ENCODE measurements around the gene MMAA. TPM values are rescaled to one million over a fixed set of nuclear protein-coding genes. Genes with fewer than 3 reads are reported as not detected.

MMAA gene
- total and polyA plus RNA-seq, 5 donors from 2014 or later: 9.7 to 18.7 (median 14.1) TPM

- H3K27me3 Mint-ChIP-seq: no peaks in the 10 kb centered on the region
- ATAC-seq (ENCODE audit: low read depth in 2 of 2) (no peak), DNase-seq (no peak)
- Histone ChIP-seq H3K4me3 (ENCODE audit: low read depth, low read length) (no peak overlapping the region), H3K27me3 (ENCODE audit: control insufficient read depth, insufficient read depth, low read length) (no peaks in the 10 kb centered on the region), H3K9me3 (ENCODE audit: control insufficient read depth in 2 of 2, low read length in 2 of 2) (no peaks in the 10 kb centered on the region), H3K27ac (ENCODE audit: insufficient read depth, low read length, poor library complexity, severe bottlenecking) (no peak overlapping the region), H3K4me1 (ENCODE audit: control insufficient read depth, insufficient read depth, low read length, poor library complexity, severe bottlenecking) (no peaks in the 10 kb centered on the region), H3K36me3 (ENCODE audit: control insufficient read depth, insufficient read depth, low read length) (peaks cover 19% of the 10 kb centered on the region)
- no peaks in the 10 kb centered on the region for H3K9me3 Mint-ChIP-seq
- H3K27ac Mint-ChIP-seq: no peak overlapping the region
- H3K4me1 Mint-ChIP-seq: peaks cover 0 to 13% (median 4%) of the 10 kb centered on the region in 4 donors
- H3K36me3 Mint-ChIP-seq: peaks cover 43% of the 10 kb centered on the region
- H3K4me3 Mint-ChIP-seq: no peak overlapping the region
Measured at GRCh38 chr4:145643295-145643694, 24.1 kb downstream of the MMAA start.

- Histone ChIP-seq H3K36me3 (ENCODE audit: control insufficient read depth, insufficient read depth, low read length) (peaks cover 20% of the 10 kb centered on the region), H3K27ac (ENCODE audit: insufficient read depth, low read length, poor library complexity, severe bottlenecking) (no peak overlapping the region), H3K27me3 (ENCODE audit: control insufficient read depth, insufficient read depth, low read length) (no peaks in the 10 kb centered on the region), H3K9me3 (ENCODE audit: control insufficient read depth in 2 of 2, low read length in 2 of 2) (no peaks in the 10 kb centered on the region), H3K4me1 (ENCODE audit: control insufficient read depth, insufficient read depth, low read length, poor library complexity, severe bottlenecking) (no peaks in the 10 kb centered on the region), H3K4me3 (ENCODE audit: low read depth, low read length) (no peak overlapping the region)
- Mint-ChIP-seq H3K9me3 (no peaks in the 10 kb centered on the region), H3K4me3 (no peak overlapping the region), H3K4me1 (peaks cover 0 to 13% (median 4%) of the 10 kb centered on the region in 4 donors), H3K27me3 (no peaks in the 10 kb centered on the region), H3K36me3 (peaks cover 37% of the 10 kb centered on the region), H3K27ac (no peak overlapping the region)
- ATAC-seq (ENCODE audit: low read depth in 2 of 2) (no peak), DNase-seq (no peak)
Measured at GRCh38 chr4:145644699-145645098, 25.5 kb downstream of the MMAA start.

- no peak overlapping the region for H3K4me3 Mint-ChIP-seq
- peaks cover 0 to 20% (median 7%) of the 10 kb centered on the region in 7 donors for H3K9me3 Mint-ChIP-seq
- no peak for ATAC-seq (ENCODE audit: low read depth in 2 of 2)
Measured at GRCh38 chr4:145656156-145656555, 37.0 kb downstream of the MMAA start.

GRCh38 chr4:145660064-145660463 lies 40.9 kb downstream of the MMAA start:
- H3K4me3 Mint-ChIP-seq: no peak overlapping the region
- Histone ChIP-seq H3K36me3 (ENCODE audit: control insufficient read depth, insufficient read depth, low read length) (peaks cover 27% of the 10 kb centered on the region), H3K27me3 (ENCODE audit: control insufficient read depth, insufficient read depth, low read length) (no peaks in the 10 kb centered on the region), H3K4me3 (ENCODE audit: low read depth, low read length) (no peak overlapping the region), H3K27ac (ENCODE audit: insufficient read depth, low read length, poor library complexity, severe bottlenecking) (no peak overlapping the region), H3K9me3 (ENCODE audit: control insufficient read depth in 2 of 2, low read length in 2 of 2) (no peaks in the 10 kb centered on the region), H3K4me1 (ENCODE audit: control insufficient read depth, insufficient read depth, low read length, poor library complexity, severe bottlenecking) (no peaks in the 10 kb centered on the region)
- peaks cover 1 to 29% (median 18%) of the 10 kb centered on the region in 7 donors for H3K9me3 Mint-ChIP-seq
- H3K27ac Mint-ChIP-seq: no peak overlapping the region
- DNase-seq (no peak), ATAC-seq (ENCODE audit: low read depth in 2 of 2) (no peak)
- no peaks in the 10 kb centered on the region for H3K27me3 Mint-ChIP-seq
- H3K36me3 Mint-ChIP-seq: peaks cover 62% of the 10 kb centered on the region
- peaks cover 0 to 9% (median 0%) of the 10 kb centered on the region in 4 donors for H3K4me1 Mint-ChIP-seq

More at GRCh38 chr4:145656156-145656555, 37.0 kb downstream of the MMAA start:
- Mint-ChIP-seq H3K36me3 (peaks cover 82% of the 10 kb centered on the region), H3K27me3 (no peaks in the 10 kb centered on the region), H3K27ac (no peak overlapping the region), H3K4me1 (peaks cover 0 to 5% (median 0%) of the 10 kb centered on the region in 4 donors)
- Histone ChIP-seq H3K4me3 (ENCODE audit: low read depth, low read length) (no peak overlapping the region), H3K27ac (ENCODE audit: insufficient read depth, low read length, poor library complexity, severe bottlenecking) (no peak overlapping the region), H3K4me1 (ENCODE audit: control insufficient read depth, insufficient read depth, low read length, poor library complexity, severe bottlenecking) (no peaks in the 10 kb centered on the region), H3K27me3 (ENCODE audit: control insufficient read depth, insufficient read depth, low read length) (no peaks in the 10 kb centered on the region), H3K9me3 (ENCODE audit: control insufficient read depth in 2 of 2, low read length in 2 of 2) (no peaks in the 10 kb centered on the region), H3K36me3 (ENCODE audit: control insufficient read depth, insufficient read depth, low read length) (peaks cover 54% of the 10 kb centered on the region)
- no peak for DNase-seq

- no peak for DNase-seq
- peaks cover 0 to 5% (median 0%) of the 10 kb centered on the region in 4 donors for H3K4me1 Mint-ChIP-seq
- no peaks in the 10 kb centered on the region for H3K9me3 ChIP-seq (ENCODE audit: control insufficient read depth in 2 of 2, low read length in 2 of 2)
- H3K4me1 ChIP-seq (ENCODE audit: control insufficient read depth, insufficient read depth, low read length, poor library complexity, severe bottlenecking): no peaks in the 10 kb centered on the region
- ATAC-seq (ENCODE audit: low read depth in 2 of 2): no peak
- no peak overlapping the region for H3K27ac ChIP-seq (ENCODE audit: insufficient read depth, low read length, poor library complexity, severe bottlenecking)
- no peaks in the 10 kb centered on the region for H3K27me3 Mint-ChIP-seq
- H3K9me3 Mint-ChIP-seq: peaks cover 4 to 33% (median 14%) of the 10 kb centered on the region in 7 donors
- no peaks in the 10 kb centered on the region for H3K27me3 ChIP-seq (ENCODE audit: control insufficient read depth, insufficient read depth, low read length)
- no peak overlapping the region for H3K4me3 Mint-ChIP-seq
- H3K36me3 Mint-ChIP-seq: peaks cover 33% of the 10 kb centered on the region
- no peak overlapping the region for H3K4me3 ChIP-seq (ENCODE audit: low read depth, low read length)
- H3K36me3 ChIP-seq (ENCODE audit: control insufficient read depth, insufficient read depth, low read length): peaks cover 4% of the 10 kb centered on the region
- H3K27ac Mint-ChIP-seq: no peak overlapping the region
Measured at GRCh38 chr4:145663194-145663593, 44.0 kb downstream of the MMAA start.

GRCh38 chr4:145665773-145666172 lies 46.6 kb downstream of the MMAA start:
- Histone ChIP-seq H3K27me3 (ENCODE audit: control insufficient read depth, insufficient read depth, low read length) (no peaks in the 10 kb centered on the region), H3K36me3 (ENCODE audit: control insufficient read depth, insufficient read depth, low read length) (no peaks in the 10 kb centered on the region), H3K4me1 (ENCODE audit: control insufficient read depth, insufficient read depth, low read length, poor library complexity, severe bottlenecking) (no peaks in the 10 kb centered on the region), H3K9me3 (ENCODE audit: control insufficient read depth in 2 of 2, low read length in 2 of 2) (no peaks in the 10 kb centered on the region), H3K27ac (ENCODE audit: insufficient read depth, low read length, poor library complexity, severe bottlenecking) (no peak overlapping the region), H3K4me3 (ENCODE audit: low read depth, low read length) (no peak overlapping the region)
- Mint-ChIP-seq H3K27ac (no peak overlapping the region), H3K4me3 (no peak overlapping the region), H3K4me1 (peaks cover 0 to 5% (median 0%) of the 10 kb centered on the region in 4 donors), H3K27me3 (peaks cover 4% of the 10 kb centered on the region), H3K9me3 (peaks cover 4 to 25% (median 11%) of the 10 kb centered on the region in 7 donors), H3K36me3 (peaks cover 7% of the 10 kb centered on the region)
- DNase-seq: no peak
- ATAC-seq (ENCODE audit: low read depth in 2 of 2): no peak

GRCh38 chr4:145670422-145670821 lies 51.2 kb downstream of the MMAA start:
- Mint-ChIP-seq H3K27me3 (peaks cover 5% of the 10 kb centered on the region), H3K27ac (no peak overlapping the region), H3K4me1 (no peaks in the 10 kb centered on the region), H3K36me3 (no peaks in the 10 kb centered on the region), H3K9me3 (peaks cover 0 to 8% (median 3%) of the 10 kb centered on the region in 7 donors), H3K4me3 (no peak overlapping the region)
- DNase-seq (no peak), ATAC-seq (ENCODE audit: low read depth in 2 of 2) (no peak)
- H3K4me1 ChIP-seq (ENCODE audit: control insufficient read depth, insufficient read depth, low read length, poor library complexity, severe bottlenecking): no peaks in the 10 kb centered on the region
- H3K27me3 ChIP-seq (ENCODE audit: control insufficient read depth, insufficient read depth, low read length): no peaks in the 10 kb centered on the region
- H3K9me3 ChIP-seq (ENCODE audit: control insufficient read depth in 2 of 2, low read length in 2 of 2): no peaks in the 10 kb centered on the region
- no peak overlapping the region for H3K27ac ChIP-seq (ENCODE audit: insufficient read depth, low read length, poor library complexity, severe bottlenecking)
- no peaks in the 10 kb centered on the region for H3K36me3 ChIP-seq (ENCODE audit: control insufficient read depth, insufficient read depth, low read length)
- H3K4me3 ChIP-seq (ENCODE audit: low read depth, low read length): no peak overlapping the region

GRCh38 chr4:145679520-145679919 lies 60.3 kb downstream of the MMAA start:
- ATAC-seq (ENCODE audit: low read depth in 2 of 2) (no peak), DNase-seq (no peak)
- Mint-ChIP-seq H3K4me1 (no peaks in the 10 kb centered on the region), H3K36me3 (no peaks in the 10 kb centered on the region), H3K9me3 (peaks cover 0 to 10% (median 2%) of the 10 kb centered on the region in 7 donors), H3K27me3 (peaks cover 8% of the 10 kb centered on the region), H3K4me3 (no peak overlapping the region), H3K27ac (no peak overlapping the region)
- Histone ChIP-seq H3K4me3 (ENCODE audit: low read depth, low read length) (no peak overlapping the region), H3K27ac (ENCODE audit: insufficient read depth, low read length, poor library complexity, severe bottlenecking) (no peak overlapping the region), H3K4me1 (ENCODE audit: control insufficient read depth, insufficient read depth, low read length, poor library complexity, severe bottlenecking) (no peaks in the 10 kb centered on the region), H3K9me3 (ENCODE audit: control insufficient read depth in 2 of 2, low read length in 2 of 2) (no peaks in the 10 kb centered on the region), H3K27me3 (ENCODE audit: control insufficient read depth, insufficient read depth, low read length) (peaks cover 4% of the 10 kb centered on the region), H3K36me3 (ENCODE audit: control insufficient read depth, insufficient read depth, low read length) (no peaks in the 10 kb centered on the region)
